NCI-H1436 (cell line): ENCODE measurements around the gene ALPK3.
"Not testable (repeated sequence)": the region's sequence is repeated elsewhere in the genome, so short reads cannot be mapped to it uniquely, and the experiment has no call there.

Experiments used
- DNase-seq: peaks from one replicate; lab custom pipeline; 2025; lab: John Stamatoyannopoulos, UW

ALPK3 gene

GRCh38 chr15:84874981-84875699 is 58.0 kb downstream of the ALPK3 start:
- DNase-seq = peak; percentile 66

GRCh38 chr15:84876269-84876668 is 59.1 kb downstream of the ALPK3 start:
- no peak for DNase-seq

- not testable (repeated sequence) for DNase-seq
These were observed 60.5 kb downstream of the ALPK3 start for GRCh38 chr15:84877701-84878100.

- peak; percentile 51 for DNase-seq
These were observed 61.3 kb downstream of the ALPK3 start for GRCh38 chr15:84878504-84878903.

GRCh38 chr15:84879088-84879780 is 62.1 kb downstream of the ALPK3 start:
- DNase-seq = no peak

- no peak for DNase-seq
These were observed 62.9 kb downstream of the ALPK3 start for GRCh38 chr15:84880007-84880406.

GRCh38 chr15:84880822-84881519 is 63.8 kb downstream of the ALPK3 start:
- no peak for DNase-seq

- no peak for DNase-seq
These were observed 64.3 kb downstream of the ALPK3 start for GRCh38 chr15:84881520-84881830.

- no peak for DNase-seq
These were observed 66.3 kb downstream of the ALPK3 start for GRCh38 chr15:84883466-84883865.

- no peak for DNase-seq
These were observed 67.0 kb downstream of the ALPK3 start, which contains the start of gene SLC28A1 for GRCh38 chr15:84883916-84884781. Gene SLC28A1 (plus strand): TSS chr15:84884662. CDS start chr15:84887761, 3,099 bp downstream.

GRCh38 chr15:84885801-84886200 is 68.6 kb downstream of the ALPK3 start:
- no peak for DNase-seq

GRCh38 chr15:84886211-84886983 is 69.2 kb downstream of the ALPK3 start:
- no peak for DNase-seq

GRCh38 chr15:84886984-84887299 is 69.8 kb downstream of the ALPK3 start:
- DNase-seq = no peak

GRCh38 chr15:84887938-84888337 is 70.8 kb downstream of the ALPK3 start:
- no peak for DNase-seq

- no peak for DNase-seq
These were observed 71.5 kb downstream of the ALPK3 start for GRCh38 chr15:84888639-84889038.

GRCh38 chr15:84889313-84889990 is 72.3 kb downstream of the ALPK3 start:
- DNase-seq = no peak

- DNase-seq = no peak
These were observed 73.0 kb downstream of the ALPK3 start for GRCh38 chr15:84889991-84890669.

GRCh38 chr15:84890670-84891162 is 73.6 kb downstream of the ALPK3 start:
- DNase-seq = no peak

- DNase-seq = no peak
These were observed 74.2 kb downstream of the ALPK3 start for GRCh38 chr15:84891339-84891738.

GRCh38 chr15:84892786-84893307 is 75.7 kb downstream of the ALPK3 start:
- no peak for DNase-seq
